ENCODE measurements around the gene TCAF1. TPM values are rescaled to one million over a fixed set of nuclear protein-coding genes. Genes with fewer than 3 reads are reported as not detected.

TCAF1 gene
- total and polyA plus RNA-seq, 2 of the 4 experiments (the other 2 are of a cell fraction), result 39.3 to 91.8 TPM

DNA sequence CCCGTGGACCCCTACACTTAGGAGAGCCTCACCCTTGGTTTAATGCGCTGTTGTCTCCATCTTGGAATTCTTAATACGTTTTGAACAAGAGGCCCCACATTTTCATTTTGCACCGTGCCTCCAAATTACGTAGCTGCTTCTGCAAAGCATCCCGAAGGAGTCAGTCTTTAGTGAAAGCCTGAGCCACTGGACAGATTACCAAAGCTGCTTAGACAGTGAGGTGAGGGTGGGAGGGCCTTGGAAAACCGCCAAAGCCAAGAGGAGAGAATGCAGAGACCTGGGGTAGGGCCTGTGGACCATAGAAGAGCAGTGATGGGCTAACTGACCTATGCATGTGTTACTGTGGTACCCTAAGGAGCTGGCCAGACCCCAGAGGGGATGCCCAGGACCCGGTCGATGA lies 4.2 kb upstream of the TCAF1 start:
- Histone ChIP-seq H3K9ac (ENCODE audit: low read depth, low read length) (no peak overlapping the region), H2BK120ac (ENCODE audit: low read depth, low read length) (no peak overlapping the region), H3K4me1 (ENCODE audit: control insufficient read depth, insufficient read depth, low read length) (peaks cover 12% of the 10 kb centered on the region), H2BK20ac (ENCODE audit: low read depth, low read length) (no peak overlapping the region), H3K23ac (ENCODE audit: low read depth, low read length) (no peak overlapping the region), H3K79me1 (ENCODE audit: low read depth in 1 of 2, low read length in 2 of 2) (peaks cover 0 to 1% of the 10 kb centered on the region in 2 experiments; a peak in 2 of 4 replicates), H4K8ac (ENCODE audit: low read depth in 2 of 2, low read length in 2 of 2) (no peak overlapping the region), H3K9me3 (ENCODE audit: control insufficient read depth, insufficient read depth, low read length) (no peaks in the 10 kb centered on the region), H3K4ac (ENCODE audit: low read depth, low read length) (no peak overlapping the region), H3K4me2 (ENCODE audit: low read depth, low read length) (no peak overlapping the region), H3K18ac (ENCODE audit: low read depth, low read length) (no peak overlapping the region), H2BK5ac (ENCODE audit: low read depth, low read length, poor library complexity, severe bottlenecking) (no peak overlapping the region), H4K20me1 (ENCODE audit: insufficient read depth, low read length) (0 out of 2 replicates have a peak, but pooled peaks cover under 1% of the 10 kb centered on the region), H3K36me3 (ENCODE audit: control insufficient read depth, insufficient read depth, low read length) (no peaks in the 10 kb centered on the region), H2AFZ (replicated peaks; ENCODE audit: low read length, poor library complexity) (no peak overlapping the region), H3K4me3 (ENCODE audit: insufficient read depth, low read depth, low read length) (no peak overlapping the region), H4K5ac (ENCODE audit: low read depth, low read length) (no peak overlapping the region), H2AK9ac (replicated peaks; ENCODE audit: low read depth, low read length, poor library complexity) (no peak overlapping the region), H4K91ac (ENCODE audit: insufficient read depth, low read depth, low read length) (no peak overlapping the region), H3K9me1 (ENCODE audit: insufficient read depth, low read length) (peaks cover 3% of the 10 kb centered on the region; the same call in 1 of the 2 replicates), H3K56ac (ENCODE audit: extremely low read depth, insufficient read depth, low read length) (no peak overlapping the region), H2AK5ac (ENCODE audit: low read depth, low read length) (no peak overlapping the region), H3K14ac (replicated peaks; ENCODE audit: low read depth, low read length) (no peak overlapping the region), H3K27ac (ENCODE audit: insufficient read depth, low read length) (no peak overlapping the region), H2BK15ac (ENCODE audit: low read depth, low read length) (no peak overlapping the region), H3K27me3 (ENCODE audit: control insufficient read depth, insufficient read depth, low read length) (no peaks in the 10 kb centered on the region)
- in situ Hi-C loops (cut with MboI; ENCODE audit: low sequenced_read_pairs), result no loop called here
- 86% methylated on average over 1 of the region's 9 CpGs; no CpG with 5 or more reads in 1 of the 2 experiments for WGBS, 2 experiments (ENCODE audit: extremely low coverage in 2 of 2, insufficient read length in 1 of 2)
- ChIA-PET CTCF (no interaction called here), POLR2A (ENCODE audit: unreplicated experiment) (no interaction called here)
- DNase-seq (no peak), ATAC-seq (ENCODE audit: low read depth) (no peak)
- TF ChIP-seq RFX5 (IDR thresholded peaks at IDR 0.05; ENCODE audit: low read depth, low read length) (no peak), CEBPB (IDR thresholded peaks at IDR 0.05; ENCODE audit: low read depth, low read length) (no peak), RCOR1 (IDR thresholded peaks at IDR 0.05; ENCODE audit: insufficient replicate concordance, low read length) (no peak), CTCF (conservative IDR thresholded peaks at IDR 0.05; ENCODE audit: low read depth, low read length) (no peak), POLR2A (IDR thresholded peaks at IDR 0.05; ENCODE audit: low read depth, low read length) (no peak), NFE2L2 (IDR thresholded peaks at IDR 0.05; ENCODE audit: low read depth, low read length) (no peak), ELK1 (IDR thresholded peaks at IDR 0.05; ENCODE audit: borderline replicate concordance, low read depth, low read length) (no peak), MAZ (IDR thresholded peaks at IDR 0.05; ENCODE audit: borderline replicate concordance, low read depth, low read length) (no peak), FOS (IDR thresholded peaks at IDR 0.05; ENCODE audit: low read depth, low read length) (no peak), SMC3 (IDR thresholded peaks at IDR 0.05; ENCODE audit: low read depth, low read length) (no peak), MXI1 (IDR thresholded peaks at IDR 0.05; ENCODE audit: borderline replicate concordance, low read depth, low read length) (no peak)
- TF ChIP-seq, protein P1, sequence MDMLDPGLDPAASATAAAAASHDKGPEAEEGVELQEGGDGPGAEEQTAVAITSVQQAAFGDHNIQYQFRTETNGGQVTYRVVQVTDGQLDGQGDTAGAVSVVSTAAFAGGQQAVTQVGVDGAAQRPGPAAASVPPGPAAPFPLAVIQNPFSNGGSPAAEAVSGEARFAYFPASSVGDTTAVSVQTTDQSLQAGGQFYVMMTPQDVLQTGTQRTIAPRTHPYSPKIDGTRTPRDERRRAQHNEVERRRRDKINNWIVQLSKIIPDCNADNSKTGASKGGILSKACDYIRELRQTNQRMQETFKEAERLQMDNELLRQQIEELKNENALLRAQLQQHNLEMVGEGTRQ (IDR thresholded peaks at IDR 0.05; ENCODE audit: low read depth, low read length), result no peak
- dilution Hi-C loops (cut with HindIII; ENCODE audit: low sequenced_read_pairs, unreplicated experiment), result no loop called here
- intact Hi-C loops (cut with micrococcal nuclease), result no loop called here
- no TSS peak for BruUV-seq (replicated peaks)
